ENCODE results near the gene TSPAN5. TPM values are rescaled to one million over a fixed set of nuclear protein-coding genes. Genes with fewer than 3 reads are reported as not detected.
A peak's percentile ranks its signal among the peaks of the same experiment; 100 is the strongest.

The TSPAN5 gene
- total RNA-seq, 2 experiments from 2014 or later = 18.6 to 21.5 TPM

DNA sequence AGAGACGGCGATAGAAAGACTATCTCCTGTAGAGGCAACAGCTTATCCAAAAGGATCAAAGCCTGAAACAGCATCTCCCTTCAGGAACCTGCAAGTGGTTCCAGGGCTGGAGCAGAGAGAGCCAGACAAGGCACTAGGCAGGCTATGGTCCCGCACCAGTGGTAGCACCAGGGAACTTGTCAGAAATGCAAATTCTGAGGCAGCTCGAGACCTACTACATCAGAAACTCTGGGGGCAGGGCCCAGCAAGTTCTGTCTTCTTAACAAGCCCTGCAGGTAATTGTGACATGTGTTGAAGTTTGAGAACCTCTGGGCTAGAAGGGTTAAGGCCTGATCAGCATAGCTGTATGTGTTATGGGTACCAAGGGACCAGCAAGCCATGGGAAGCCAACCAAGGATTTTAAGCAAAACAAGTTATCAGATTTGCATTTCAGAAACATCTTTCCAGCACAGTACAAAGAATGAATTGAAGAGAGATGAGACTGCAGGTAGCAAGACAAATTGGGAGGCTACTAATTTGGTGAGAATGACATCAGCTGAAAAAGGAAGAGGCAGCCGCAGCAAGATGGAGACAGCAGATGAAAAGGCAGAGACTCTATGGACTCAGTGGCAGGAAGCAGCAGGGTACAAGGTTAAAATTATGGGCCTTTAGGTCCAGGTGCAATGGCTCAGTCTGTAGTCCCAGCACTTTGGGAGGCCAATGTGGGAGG lies 139.7 kb downstream of the TSPAN5 start:
- ATAC-seq = no peak
- H3K27ac Mint-ChIP-seq = peak overlapping the region; percentile 9
- H3K4me3 Mint-ChIP-seq = no peak overlapping the region
- H3K27me3 Mint-ChIP-seq (ENCODE audit: low read depth) = no peaks in the 10 kb centered on the region
- CTCF ChIA-PET = interaction anchor here (1.4 to 2.1 kb wide), 3 partner anchors 9 to 51 kb away, joined by 3 to 4 read pairs (median 4); no protein-coding TSS in a partner anchor
- POLR2A ChIA-PET = interaction anchor here (0.6 kb wide), 1 partner anchor 92 kb away, joined by 3 read pairs; no protein-coding TSS in a partner anchor
- H3K9me3 Mint-ChIP-seq (ENCODE audit: insufficient read depth) = peaks cover 3% of the 10 kb centered on the region
- DNase-seq = no peak
- peaks cover 45% of the 10 kb centered on the region for H3K4me1 Mint-ChIP-seq (ENCODE audit: low read depth)
- peaks cover 10% of the 10 kb centered on the region for H3K36me3 Mint-ChIP-seq (ENCODE audit: low read depth)

GRCh38 chr4:98517218-98518021 lies 141.0 kb downstream of the TSPAN5 start:
- peaks cover 3% of the 10 kb centered on the region for H3K9me3 Mint-ChIP-seq (ENCODE audit: insufficient read depth)
- no peak overlapping the region for H3K4me3 Mint-ChIP-seq
- peaks cover 41% of the 10 kb centered on the region for H3K4me1 Mint-ChIP-seq (ENCODE audit: low read depth)
- DNase-seq = no peak
- ChIA-PET CTCF (interaction anchor here (1.4 to 2.1 kb wide), 2 partner anchors 8 to 11 kb away, joined by 3 to 4 read pairs; no protein-coding TSS in a partner anchor), POLR2A (no interaction called here)
- H3K27me3 Mint-ChIP-seq (ENCODE audit: low read depth) = no peaks in the 10 kb centered on the region
- ATAC-seq = no peak
- H3K27ac Mint-ChIP-seq = no peak overlapping the region
- H3K36me3 Mint-ChIP-seq (ENCODE audit: low read depth) = peaks cover 10% of the 10 kb centered on the region

GRCh38 chr4:98516441-98517217 lies 141.8 kb downstream of the TSPAN5 start:
- ChIA-PET CTCF (interaction anchor here (1.1 to 1.4 kb wide), 2 partner anchors 10 to 49 kb away, joined by 3 read pairs; no protein-coding TSS in a partner anchor), POLR2A (no interaction called here)
- Mint-ChIP-seq H3K36me3 (ENCODE audit: low read depth) (peaks cover 10% of the 10 kb centered on the region), H3K4me3 (no peak overlapping the region), H3K27me3 (ENCODE audit: low read depth) (no peaks in the 10 kb centered on the region), H3K4me1 (ENCODE audit: low read depth) (peaks cover 34% of the 10 kb centered on the region), H3K27ac (no peak overlapping the region), H3K9me3 (ENCODE audit: insufficient read depth) (peaks cover 3% of the 10 kb centered on the region)
- no peak for DNase-seq
- ATAC-seq = no peak

DNA sequence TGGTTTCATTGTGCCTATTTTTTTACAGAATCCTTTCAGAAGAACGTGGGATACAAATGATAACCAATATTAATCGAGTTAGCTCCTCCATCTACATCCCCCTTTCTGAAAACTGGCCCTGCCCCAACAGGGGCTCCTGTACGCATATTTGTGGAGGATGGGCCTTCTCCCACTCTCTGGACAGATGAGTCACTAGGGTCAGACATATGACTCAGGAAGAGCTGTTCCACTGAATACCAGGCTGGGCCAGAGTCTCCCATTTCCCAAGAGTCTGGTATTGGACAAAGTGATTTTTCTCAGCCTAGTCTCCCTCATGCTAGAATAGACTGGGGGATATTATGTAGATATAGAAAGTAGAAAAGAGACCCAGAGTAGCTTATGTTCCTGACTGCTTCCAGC lies 142.4 kb downstream of the TSPAN5 start:
- peaks cover 10% of the 10 kb centered on the region for H3K36me3 Mint-ChIP-seq (ENCODE audit: low read depth)
- POLR2A ChIA-PET = no interaction called here
- ATAC-seq (no peak), DNase-seq (no peak)
- H3K27me3 Mint-ChIP-seq (ENCODE audit: low read depth) = no peaks in the 10 kb centered on the region
- CTCF ChIA-PET = interaction anchor here (1.1 kb wide), 1 partner anchor 48 kb away, joined by 3 read pairs; no protein-coding TSS in a partner anchor
- H3K4me3 Mint-ChIP-seq = no peak overlapping the region
- peaks cover 3% of the 10 kb centered on the region for H3K9me3 Mint-ChIP-seq (ENCODE audit: insufficient read depth)
- peaks cover 37% of the 10 kb centered on the region for H3K4me1 Mint-ChIP-seq (ENCODE audit: low read depth)
- no peak overlapping the region for H3K27ac Mint-ChIP-seq

GRCh38 chr4:98515470-98515809 lies 143.0 kb downstream of the TSPAN5 start:
- peak overlapping the region; percentile 5 for H3K27ac Mint-ChIP-seq
- DNase-seq (no peak), ATAC-seq (no peak)
- no peaks in the 10 kb centered on the region for H3K27me3 Mint-ChIP-seq (ENCODE audit: low read depth)
- ChIA-PET CTCF (no interaction called here), POLR2A (no interaction called here)
- peaks cover 43% of the 10 kb centered on the region for H3K4me1 Mint-ChIP-seq (ENCODE audit: low read depth)
- peaks cover 3% of the 10 kb centered on the region for H3K9me3 Mint-ChIP-seq (ENCODE audit: insufficient read depth)
- H3K36me3 Mint-ChIP-seq (ENCODE audit: low read depth) = peaks cover 10% of the 10 kb centered on the region
- no peak overlapping the region for H3K4me3 Mint-ChIP-seq

GRCh38 chr4:98514741-98515469 lies 143.5 kb downstream of the TSPAN5 start:
- POLR2A ChIA-PET = no interaction called here
- CTCF ChIA-PET = no interaction called here
- Mint-ChIP-seq H3K36me3 (ENCODE audit: low read depth) (peaks cover 10% of the 10 kb centered on the region), H3K4me1 (ENCODE audit: low read depth) (peaks cover 48% of the 10 kb centered on the region), H3K9me3 (ENCODE audit: insufficient read depth) (peaks cover 3% of the 10 kb centered on the region), H3K27ac (no peak overlapping the region), H3K27me3 (ENCODE audit: low read depth) (no peaks in the 10 kb centered on the region), H3K4me3 (no peak overlapping the region)
- DNase-seq = no peak
- no peak for ATAC-seq

- no peak overlapping the region for H3K27ac Mint-ChIP-seq
- DNase-seq = no peak
- H3K4me1 Mint-ChIP-seq (ENCODE audit: low read depth) = peaks cover 40% of the 10 kb centered on the region
- no peak overlapping the region for H3K4me3 Mint-ChIP-seq
- H3K27me3 Mint-ChIP-seq (ENCODE audit: low read depth) = no peaks in the 10 kb centered on the region
- H3K36me3 Mint-ChIP-seq (ENCODE audit: low read depth) = peaks cover 10% of the 10 kb centered on the region
- POLR2A ChIA-PET = no interaction called here
- no peak for ATAC-seq
- CTCF ChIA-PET = no interaction called here
- peaks cover 3% of the 10 kb centered on the region for H3K9me3 Mint-ChIP-seq (ENCODE audit: insufficient read depth)
Observed at GRCh38 chr4:98512918-98513317, 145.5 kb downstream of the TSPAN5 start.

- Mint-ChIP-seq H3K4me1 (ENCODE audit: low read depth) (peaks cover 34% of the 10 kb centered on the region), H3K9me3 (ENCODE audit: insufficient read depth) (no peaks in the 10 kb centered on the region), H3K4me3 (no peak overlapping the region), H3K36me3 (ENCODE audit: low read depth) (peaks cover 5% of the 10 kb centered on the region), H3K27me3 (ENCODE audit: low read depth) (no peaks in the 10 kb centered on the region), H3K27ac (no peak overlapping the region)
- ChIA-PET CTCF (no interaction called here), POLR2A (no interaction called here)
- peak; percentile 30 for ATAC-seq
- DNase-seq = peak; percentile 33
Observed at GRCh38 chr4:98510757-98511517, 147.5 kb downstream of the TSPAN5 start.

- ATAC-seq (no peak), DNase-seq (no peak)
- ChIA-PET CTCF (no interaction called here), POLR2A (no interaction called here)
- Mint-ChIP-seq H3K9me3 (ENCODE audit: insufficient read depth) (no peaks in the 10 kb centered on the region), H3K4me3 (no peak overlapping the region), H3K27me3 (ENCODE audit: low read depth) (no peaks in the 10 kb centered on the region), H3K4me1 (ENCODE audit: low read depth) (peaks cover 28% of the 10 kb centered on the region), H3K27ac (no peak overlapping the region), H3K36me3 (ENCODE audit: low read depth) (peaks cover 8% of the 10 kb centered on the region)
Observed at GRCh38 chr4:98510340-98510739, 148.1 kb downstream of the TSPAN5 start.

DNA sequence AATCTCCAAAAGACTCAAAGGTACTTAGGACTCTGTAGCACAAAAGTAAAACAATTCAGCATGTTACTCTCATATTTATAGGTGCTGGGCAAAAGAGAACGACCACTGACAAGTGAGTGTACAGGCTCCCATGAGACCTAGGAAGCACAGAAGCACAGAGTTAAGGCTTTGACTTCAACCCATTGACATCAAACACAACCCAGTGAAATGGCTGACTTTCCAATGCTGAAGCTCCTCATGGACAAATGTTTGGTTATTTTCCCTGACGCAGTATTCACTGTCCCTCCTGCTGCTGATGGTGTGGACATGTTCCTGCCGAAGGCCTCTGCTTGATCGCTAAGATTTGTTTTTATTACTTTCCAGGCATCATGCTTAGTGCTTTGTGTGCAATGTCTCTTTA lies 148.7 kb downstream of the TSPAN5 start:
- DNase-seq (no peak), ATAC-seq (no peak)
- Mint-ChIP-seq H3K4me3 (no peak overlapping the region), H3K36me3 (ENCODE audit: low read depth) (peaks cover 10% of the 10 kb centered on the region), H3K9me3 (ENCODE audit: insufficient read depth) (no peaks in the 10 kb centered on the region), H3K4me1 (ENCODE audit: low read depth) (peaks cover 22% of the 10 kb centered on the region), H3K27me3 (ENCODE audit: low read depth) (no peaks in the 10 kb centered on the region), H3K27ac (no peak overlapping the region)
- ChIA-PET POLR2A (no interaction called here), CTCF (interaction anchor here (1.3 kb wide), 1 partner anchor 9 kb away, joined by 4 read pairs; no protein-coding TSS in a partner anchor)
